GM20431 (cell line): ENCODE results near the gene RSPH10B.
"Not testable (repeated sequence)": the region's sequence is repeated elsewhere in the genome, so short reads cannot be mapped to it uniquely, and the experiment has no call there.

Experiments used
- in situ Hi-C: fragments of 300-500 bp; cut with MseI, MboI; formaldehyde crosslinking; loops from one replicate; pipeline ENCODE4 v1.15.0; 2020; ENCODE audit warnings: low sequenced_read_pairs; ENCODE audit not compliant: unreplicated experiment

The RSPH10B gene

GRCh38 chr7:5970347-5970911 is at the start of gene RSPH10B:
RSPH10B (minus strand) TSS chr7:5970689; CDS start chr7:5967116, 3,573 bp downstream.
- in situ Hi-C loops: not testable (repeated sequence)

DNA sequence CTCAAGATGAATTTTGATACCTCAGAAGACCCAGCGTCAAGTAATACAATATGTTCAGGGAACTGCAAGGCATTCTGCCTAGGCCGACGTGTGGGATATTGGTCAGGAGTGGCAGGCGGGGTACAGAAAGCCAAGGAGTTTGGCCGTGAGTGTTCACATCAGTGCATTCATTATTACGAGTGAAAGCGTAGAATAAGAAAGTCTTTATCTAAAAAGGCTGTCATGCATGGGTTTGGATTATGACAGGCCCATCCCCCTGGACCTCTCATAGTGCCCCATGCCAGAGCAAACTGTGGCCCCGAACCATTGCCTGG is 46.1 kb upstream of the RSPH10B start:
- in situ Hi-C loops: no loop called here

DNA sequence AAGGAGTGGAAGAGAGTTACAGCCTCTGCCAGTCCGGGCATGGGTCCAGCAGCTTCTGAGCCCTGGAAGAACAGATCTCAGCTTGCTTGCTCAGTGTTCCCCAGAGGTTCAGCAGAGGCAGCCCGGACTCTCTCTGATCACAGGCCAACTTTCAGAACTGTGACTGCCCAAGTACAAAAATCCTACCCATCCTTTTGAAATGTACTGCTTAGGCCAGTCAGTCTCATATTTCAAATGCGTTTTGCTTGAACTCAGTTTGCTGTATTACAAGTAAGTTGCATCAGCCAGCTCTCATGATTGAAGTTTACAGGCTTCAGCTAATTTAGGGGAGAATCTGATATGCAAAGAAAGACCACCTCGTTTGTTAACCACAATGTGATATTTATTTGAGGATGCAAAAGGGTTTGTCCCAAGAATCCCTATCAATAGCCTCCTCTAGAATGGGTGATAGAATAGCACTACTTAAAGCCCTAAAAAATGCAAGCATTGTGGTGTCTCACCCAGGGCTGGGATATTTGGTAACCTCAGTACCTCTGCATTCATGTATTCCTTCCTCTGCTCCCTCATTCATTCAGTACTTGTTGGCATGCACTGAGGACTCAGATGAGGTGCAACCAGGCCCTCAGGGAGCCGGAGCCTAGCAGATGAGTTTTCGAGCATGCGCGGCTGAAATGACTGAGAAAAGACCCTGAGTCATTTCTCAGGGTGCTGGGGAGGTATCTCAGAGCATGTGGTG is 45.6 kb upstream of the RSPH10B start:
- in situ Hi-C loops: no loop called here

DNA sequence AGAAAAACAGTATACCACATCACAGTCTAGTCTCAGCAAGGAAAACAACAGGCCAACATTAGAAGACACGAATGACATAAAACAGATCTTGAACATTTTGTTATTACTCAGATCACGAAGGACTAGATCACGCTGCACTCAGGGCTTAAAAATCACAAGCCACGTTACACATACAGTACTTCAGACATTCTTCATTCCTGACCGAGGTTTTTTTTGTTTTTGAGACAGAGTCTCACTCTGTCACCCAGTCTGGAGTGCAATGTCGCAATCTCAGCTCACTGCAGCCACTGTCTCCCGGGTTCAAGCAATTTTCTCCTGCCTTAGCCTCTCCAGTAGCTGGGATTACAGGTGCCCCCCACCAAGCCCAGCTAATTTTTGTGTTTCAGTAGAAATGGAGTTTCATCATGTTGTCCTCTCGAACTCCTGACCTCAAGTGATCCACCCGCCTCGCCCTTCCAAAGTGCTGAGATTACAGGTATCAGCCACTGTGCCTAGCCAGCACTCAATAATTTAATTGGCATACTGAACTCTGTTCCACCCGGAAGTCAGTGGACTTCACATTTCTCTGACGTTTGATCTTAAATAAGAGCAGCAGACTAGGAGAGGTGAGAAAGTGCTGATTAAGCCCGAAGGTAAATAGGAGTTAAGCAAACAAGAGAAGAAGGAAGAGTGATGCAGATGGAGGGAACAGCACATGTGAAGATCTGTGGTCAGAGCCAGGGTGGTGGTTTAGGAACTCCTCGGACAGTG is 42.0 kb upstream of the RSPH10B start:
- in situ Hi-C loops: no loop called here

DNA sequence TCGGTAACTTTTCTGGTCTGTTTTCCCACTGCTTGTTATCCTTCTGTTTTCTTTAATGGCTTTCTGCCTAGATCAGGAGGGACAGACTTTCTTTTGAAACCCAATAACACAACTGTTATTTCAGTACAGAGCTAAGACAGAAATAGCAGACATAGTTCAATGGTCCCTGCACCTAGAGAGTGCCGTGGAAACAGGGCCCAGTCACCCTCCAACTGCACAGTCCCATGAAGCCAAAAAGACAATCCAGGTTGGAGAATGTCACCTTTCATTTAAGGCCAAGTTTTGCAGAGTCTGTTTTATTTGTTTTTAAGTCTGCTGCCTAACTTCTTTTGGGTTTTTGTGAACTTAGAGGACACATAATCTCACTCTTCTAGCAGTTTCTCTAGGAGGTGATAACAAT is 41.1 kb upstream of the RSPH10B start:
- in situ Hi-C loops: no loop called here

DNA sequence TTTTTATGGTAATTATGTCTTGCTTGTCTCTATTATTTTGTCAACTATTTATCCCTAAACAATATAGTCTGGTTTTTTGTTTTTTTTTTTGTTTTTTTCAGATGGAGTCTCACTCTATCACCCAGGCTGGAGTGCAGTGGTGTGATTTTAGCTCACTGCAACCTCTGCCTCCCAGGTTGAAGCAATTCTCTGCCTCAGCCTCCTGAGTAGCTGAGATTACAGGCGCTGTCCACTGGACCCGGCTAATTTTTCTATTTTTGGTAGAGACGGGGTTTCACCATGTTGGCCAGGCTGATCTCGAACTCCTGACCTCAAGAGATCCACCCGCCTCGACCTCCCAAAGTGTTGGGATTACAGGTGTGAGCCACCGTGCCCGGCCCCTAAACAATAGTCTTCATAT is 39.9 kb upstream of the RSPH10B start:
- in situ Hi-C loops: not testable (repeated sequence)

GRCh38 chr7:6008668-6009611 is 38.5 kb upstream of the RSPH10B start, which contains the start of the genes AIMP2 and PMS2:
AIMP2 (plus strand) TSS chr7:6009272; CDS start chr7:6009364, 92 bp downstream.
PMS2 (minus strand) TSS chr7:6009049; CDS start chr7:6009019, 30 bp downstream.
- in situ Hi-C loops: no loop called here

- in situ Hi-C loops: not testable (repeated sequence)
These were observed 37.5 kb upstream of the RSPH10B start for GRCh38 chr7:6007835-6008590.

DNA sequence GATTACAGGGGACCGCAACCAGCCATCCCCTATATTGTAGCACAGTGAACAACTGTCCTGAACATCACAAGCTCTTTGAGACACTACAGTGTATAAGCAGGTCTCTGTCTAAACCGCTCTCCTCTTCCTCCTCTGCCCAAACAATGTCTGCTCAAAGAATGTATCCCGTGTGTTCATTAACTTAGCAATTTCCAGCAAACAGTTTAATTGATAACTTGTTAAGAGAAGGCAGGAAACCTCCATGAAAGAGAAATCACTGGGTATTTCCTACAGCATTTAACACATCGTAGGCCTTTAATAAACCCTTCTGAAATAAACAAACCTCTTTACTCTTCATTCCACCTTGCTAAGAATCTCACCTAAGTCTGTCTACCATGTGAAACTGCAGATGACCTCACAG is 36.9 kb upstream of the RSPH10B start:
- in situ Hi-C loops: no loop called here

DNA sequence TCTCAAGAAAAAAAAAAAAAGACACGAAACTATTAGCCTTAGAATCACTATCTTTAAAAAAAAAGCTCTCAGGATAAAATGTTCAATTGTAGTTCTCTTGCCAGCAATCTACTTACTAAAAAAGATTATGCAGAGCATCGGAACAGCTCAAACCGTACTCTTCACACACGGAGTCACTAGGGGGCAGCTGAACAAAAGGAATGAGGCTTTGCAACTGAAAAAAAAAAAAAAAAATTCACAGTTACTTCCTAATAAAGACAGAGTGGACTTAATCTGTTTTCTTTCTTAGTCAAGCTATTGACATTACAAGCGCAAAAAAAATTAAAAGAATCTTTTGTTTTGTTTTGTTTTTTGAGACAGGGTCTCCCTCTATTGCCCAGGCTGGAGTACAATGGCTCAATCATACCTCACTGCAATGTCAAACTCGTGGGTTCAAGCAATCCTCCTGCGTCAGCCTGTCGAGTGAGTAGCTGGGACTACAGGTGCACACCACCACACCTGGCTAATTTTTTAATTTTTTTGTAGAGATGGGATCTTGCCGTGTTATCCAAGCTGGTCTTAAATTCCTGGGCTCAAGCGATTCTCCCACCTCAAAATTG is 26.8 kb upstream of the RSPH10B start:
- in situ Hi-C loops: loop anchor here (10.0 kb wide), 1 partner anchor 327 kb away; no protein-coding TSS in a partner anchor

GRCh38 chr7:5987061-5987460 is 16.6 kb upstream of the RSPH10B start:
- in situ Hi-C loops: not testable (repeated sequence)

DNA sequence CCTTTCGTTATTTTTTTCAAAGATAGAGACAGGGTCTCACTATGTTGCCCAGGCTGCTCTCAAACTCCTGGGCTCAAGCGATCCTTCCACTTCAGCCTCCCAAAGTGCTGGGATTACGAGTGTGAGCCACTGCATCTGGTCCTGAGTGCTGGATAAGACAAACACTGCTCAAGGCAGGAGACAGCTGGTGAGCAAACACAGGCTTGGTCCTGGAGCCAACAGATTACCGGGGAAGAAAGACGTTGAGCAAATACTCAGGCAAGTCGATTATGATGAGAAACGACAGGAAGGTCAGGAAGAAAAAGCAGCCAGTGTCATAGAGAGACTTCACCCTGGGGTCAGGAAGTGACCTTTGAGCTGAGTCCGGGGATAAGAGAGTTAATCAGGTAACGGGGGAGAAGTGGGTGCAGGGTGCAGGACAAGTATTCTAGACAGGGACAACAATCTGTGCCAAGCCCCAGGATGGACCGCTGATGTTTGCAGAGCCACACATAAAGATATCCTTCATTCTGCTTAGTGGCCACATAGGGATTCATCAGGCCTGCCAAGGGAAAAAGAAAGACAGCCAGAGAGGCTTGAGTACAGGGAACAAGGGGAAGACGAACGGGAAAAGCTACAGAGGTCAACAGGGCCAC is 9.3 kb upstream of the RSPH10B start:
- in situ Hi-C loops: not testable (repeated sequence)

- in situ Hi-C loops: not testable (repeated sequence)
These were observed 3.1 kb upstream of the RSPH10B start for GRCh38 chr7:5973580-5973979.

DNA sequence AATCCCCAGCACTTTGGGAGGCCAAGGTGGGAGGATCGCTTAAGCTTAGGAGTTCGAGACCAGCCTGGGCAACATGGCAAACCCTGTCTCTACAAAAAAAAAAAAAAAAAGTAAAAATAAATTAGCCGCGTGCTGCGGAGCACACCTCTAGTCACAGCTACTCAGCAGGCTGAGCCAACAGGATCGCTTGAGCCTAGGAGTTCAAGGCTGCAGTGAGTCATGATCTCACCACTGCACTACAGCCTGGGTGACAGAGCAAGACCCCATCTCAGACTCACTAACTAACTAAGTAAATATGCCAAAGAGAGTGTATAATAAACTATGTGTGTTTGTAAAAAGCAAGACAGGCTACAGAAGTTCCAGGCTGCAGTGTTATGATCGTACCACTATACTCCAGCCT is 6.7 kb downstream of the RSPH10B start:
- in situ Hi-C loops: not testable (repeated sequence)

DNA sequence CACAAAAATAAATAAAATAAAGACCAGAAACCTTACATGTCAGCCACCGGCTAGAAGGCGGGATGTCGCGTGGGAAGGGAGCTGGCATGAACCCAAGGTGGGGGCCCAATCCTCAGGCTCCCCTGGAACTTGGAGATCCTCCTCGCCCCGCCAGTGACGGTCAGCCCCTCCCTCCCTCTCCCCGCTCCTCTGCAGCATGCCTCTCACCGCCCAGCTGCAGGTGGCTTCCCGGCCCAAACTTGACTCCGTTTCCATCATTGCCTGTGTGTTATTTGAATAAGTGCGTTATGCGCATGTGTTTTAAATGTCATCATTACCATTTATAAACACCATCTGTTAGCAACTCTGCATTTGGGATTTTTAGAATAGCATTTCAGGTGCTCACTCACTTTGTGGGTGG is 7.3 kb downstream of the RSPH10B start:
- in situ Hi-C loops: not testable (repeated sequence)

DNA sequence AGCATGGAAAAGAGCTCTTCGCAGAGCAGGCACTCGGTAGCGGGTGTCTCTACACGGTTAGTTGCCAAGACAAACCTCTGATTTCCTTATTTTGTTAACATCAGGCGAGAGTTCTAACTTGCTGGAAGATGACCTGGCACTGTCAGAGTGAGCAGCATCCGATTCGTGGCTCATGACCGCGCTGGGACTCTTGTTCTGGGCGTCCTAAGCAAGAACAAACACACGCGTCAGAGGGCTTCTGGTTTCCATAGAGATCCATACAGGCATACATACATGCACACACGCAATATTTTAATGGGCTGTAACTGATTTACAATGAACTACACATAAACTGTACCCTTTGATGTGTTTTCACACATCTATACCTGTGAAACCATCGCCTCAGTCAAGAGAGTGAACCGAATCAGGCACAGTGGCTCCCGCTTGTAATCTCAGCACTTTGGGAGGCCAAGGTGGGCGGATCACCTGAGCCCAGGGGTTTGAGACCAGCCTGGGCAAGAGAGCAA is 35.5 kb downstream of the RSPH10B start:
- in situ Hi-C loops: not testable (repeated sequence)

GRCh38 chr7:5931905-5932644 is 38.4 kb downstream of the RSPH10B start:
- in situ Hi-C loops: not testable (repeated sequence)

GRCh38 chr7:5931250-5931649 is 39.2 kb downstream of the RSPH10B start:
- in situ Hi-C loops: not testable (repeated sequence)
